K562 (cell line): ENCODE results near the gene NDFIP1. TPM values are rescaled to one million over a fixed set of nuclear protein-coding genes. Genes with fewer than 3 reads are reported as not detected.

Experiments used
- CBX2 ChIP-seq: fragments of 200-600 bp; sonication (generic); IDR thresholded peaks from one replicate; pipeline ENCODE4 v1.6.1; 2012; ENCODE audit warnings: mild to moderate bottlenecking, low read length, inconsistent platforms; ENCODE audit not compliant: insufficient read depth, poor library complexity, severe bottlenecking
- CHD2 ChIP-seq: IDR thresholded peaks from 2 replicates; pipeline ENCODE4 v1.6.1; 2011; ENCODE audit warnings: low read depth, low read length
- EZH2 ChIP-seq: IDR thresholded peaks from 2 replicates; pipeline ENCODE4 v1.6.1; 2012; ENCODE audit warnings: low read depth, mild to moderate bottlenecking, inconsistent platforms, low read length, borderline replicate concordance
- FOXJ2 ChIP-seq: fragments of 200-800 bp; sonication (Bioruptor generic); IDR thresholded peaks from 2 replicates; pipeline ENCODE4 v1.6.1; 2016; ENCODE audit warnings: missing genetic modification characterization, missing compliant biosample characterization
- GABPB2 ChIP-seq: fragments of 250-450 bp; sonication (Bioruptor Pico); conservative IDR thresholded peaks from 2 replicates; pipeline ENCODE4 v1.5.1; 2021; ENCODE audit warnings: mild to moderate bottlenecking
- HNRNPL ChIP-seq: fragments of 200-400 bp; formaldehyde crosslinking; IDR thresholded peaks from 2 replicates; pipeline ENCODE4 v1.6.1; 2017; ENCODE audit warnings: low read depth, mild to moderate bottlenecking, low read length
- MED1 ChIP-seq: sonication (generic); formaldehyde crosslinking; IDR thresholded peaks from 2 replicates; pipeline ENCODE4 v1.8.1; 2023; ENCODE audit warnings: missing genetic modification reagents, borderline replicate concordance
- PHB2 ChIP-seq: fragments of 450-650 bp; IDR thresholded peaks from 2 replicates; pipeline ENCODE4 v1.6.1; 2017; ENCODE audit warnings: low read depth
- RBM15 ChIP-seq: fragments of 200-400 bp; formaldehyde crosslinking; IDR thresholded peaks from 2 replicates; pipeline ENCODE4 v1.6.1; 2018; ENCODE audit warnings: mild to moderate bottlenecking, low read length, moderate library complexity; ENCODE audit not compliant: insufficient read depth
- SAP30 ChIP-seq: fragments of 200-600 bp; sonication (generic); IDR thresholded peaks from 2 replicates; pipeline ENCODE4 v1.6.1; 2012; ENCODE audit warnings: borderline replicate concordance, low read depth, mild to moderate bottlenecking, moderate library complexity, low read length, control low read depth, inconsistent platforms; ENCODE audit not compliant: insufficient read depth, poor library complexity, severe bottlenecking
- SMAD1 ChIP-seq: fragments of 150-350 bp; IDR thresholded peaks from 2 replicates; pipeline ENCODE4 v1.6.1; 2014; ENCODE audit warnings: low read length, low read depth; ENCODE audit not compliant: partially characterized antibody
- SNIP1 ChIP-seq: fragments of 450-650 bp; IDR thresholded peaks from 2 replicates; pipeline ENCODE4 v1.7.1; 2017; ENCODE audit warnings: low read depth, mild to moderate bottlenecking
- STAT5A ChIP-seq: IDR thresholded peaks from 2 replicates; pipeline ENCODE4 v1.6.1; 2012; ENCODE audit warnings: low read length, inconsistent platforms, borderline replicate concordance
- XRCC3 ChIP-seq: fragments of 450-650 bp; IDR thresholded peaks from 2 replicates; pipeline ENCODE4 v1.6.1; 2017; ENCODE audit warnings: mild to moderate bottlenecking, moderate library complexity
- XRCC5 ChIP-seq: fragments of 200-400 bp; formaldehyde crosslinking; IDR thresholded peaks from 2 replicates; pipeline ENCODE4 v1.6.1; 2017; ENCODE audit warnings: low read depth, mild to moderate bottlenecking, low read length
- ZFP30 ChIP-seq: fragments of 250-450 bp; sonication (Bioruptor Pico); IDR thresholded peaks from 2 replicates; pipeline ENCODE4 v1.8.0; 2022; ENCODE audit warnings: moderate library complexity, mild to moderate bottlenecking, inconsistent platforms, borderline replicate concordance
- ZNF778 ChIP-seq: fragments of 450-650 bp; formaldehyde crosslinking; IDR thresholded peaks from 2 replicates; pipeline ENCODE4 v1.4.0; 2020; ENCODE audit warnings: mild to moderate bottlenecking, moderate library complexity
- polyA plus RNA-seq, 8 experiments: library from polyadenylated mRNA; depleted of rRNA in 4 of 8; stranded (reverse) in 5 of 8; unstranded in 3 of 8; fragments of >200 nt; fragmentation: Nextera tagmentation in 2 of 8; fragmentation: Illumina TruSeq in 1 of 8; extraction: Ambion mirVana in 2 of 8; extraction: Trizol in 1 of 8; gene quantifications; 2 replicates each; pipeline versions ENCODE4 v1.2.1 to v1.2.3, GENCODE V29; 2011 to 2014; ENCODE audit warnings: inconsistent platforms in 1 of 8, missing spikeins in 1 of 8
- total RNA-seq, 7 experiments: library from RNA; depleted of rRNA in 6 of 7; stranded (reverse); fragments of >200 nt in 6 of 7; fragmentation: Illumina TruSeq in 2 of 7; extraction: Trizol in 2 of 7; gene quantifications; 2 replicates each; pipeline versions ENCODE4 v1.2.1 to v1.2.3, GENCODE V29; 2011 to 2021; ENCODE audit warnings: low replicate concordance in 1 of 7
- TF ChIP-seq, protein P1 (sequence below): fragments of 450-650 bp; IDR thresholded peaks from one replicate; pipeline ENCODE4 v1.6.1; 2018; ENCODE audit warnings: mild to moderate bottlenecking, moderate library complexity; ENCODE audit not compliant: partially characterized antibody
- TF ChIP-seq, protein P2 (sequence below), 2 experiments: fragments of 250-450 bp in 1 of 2; fragments of 450-650 bp in 1 of 2; sonication (Bioruptor Pico) in 1 of 2; IDR thresholded peaks; 2 replicates each; pipeline versions ENCODE4 v1.6.1 to v1.8.0; 2016 to 2021; ENCODE audit warnings: mild to moderate bottlenecking in 2 of 2, moderate library complexity in 2 of 2, missing compliant biosample characterization in 1 of 2, missing genetic modification characterization in 1 of 2
- TF ChIP-seq, protein P3 (sequence below): fragments of 450-650 bp; IDR thresholded peaks from 2 replicates; pipeline ENCODE4 v1.6.1; 2018; ENCODE audit not compliant: partially characterized antibody
- TF ChIP-seq, protein P4 (sequence below): sonication (generic); formaldehyde crosslinking; IDR thresholded peaks from 2 replicates; pipeline ENCODE4 v1.8.1; 2023; ENCODE audit warnings: mild to moderate bottlenecking, missing genetic modification reagents

The NDFIP1 gene
- total and polyA plus RNA-seq, 9 of the 15 experiments (the other 6 are each of a cell fraction or from before 2014, with no cell fraction given) = 5.3 to 37.5 (median 31.9) TPM

DNA sequence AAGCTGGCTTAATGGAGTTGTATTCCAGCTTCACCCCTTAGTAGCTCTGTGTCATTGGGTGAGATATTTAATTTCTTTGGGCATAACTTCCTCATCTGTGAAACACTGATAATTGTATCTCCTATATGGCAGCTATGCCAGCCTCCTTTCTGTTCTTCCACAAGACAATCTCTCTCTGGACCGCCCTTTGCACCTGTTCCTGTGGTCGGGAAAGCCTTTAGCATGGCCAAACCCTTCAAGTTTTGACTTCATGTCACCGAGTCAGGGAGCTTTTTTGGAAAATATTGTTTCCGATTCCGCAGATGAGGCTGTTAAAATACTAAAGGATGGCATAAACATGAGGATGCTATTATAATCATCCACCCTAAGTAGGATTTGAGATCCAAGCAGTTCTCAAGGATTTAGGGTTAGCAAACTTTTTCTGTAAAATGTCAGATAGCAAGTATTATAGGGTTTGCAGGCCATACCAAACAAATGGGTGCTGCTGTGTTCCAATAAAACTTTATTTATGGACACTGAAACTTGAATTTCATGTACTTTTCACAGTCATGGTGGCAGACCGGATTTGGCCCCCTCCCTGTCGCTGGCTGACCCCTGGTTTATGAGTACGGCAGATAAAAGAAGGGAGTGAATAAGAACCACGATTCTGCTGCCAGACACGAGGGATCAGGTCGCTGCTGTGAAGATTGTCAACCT is 695 bp upstream of the NDFIP1 start (continued):
- TF ChIP-seq ZFP30 (CRISPR knock-in tag) = no peak
- TF ChIP-seq HNRNPL = no peak
- TF ChIP-seq, protein P1, sequence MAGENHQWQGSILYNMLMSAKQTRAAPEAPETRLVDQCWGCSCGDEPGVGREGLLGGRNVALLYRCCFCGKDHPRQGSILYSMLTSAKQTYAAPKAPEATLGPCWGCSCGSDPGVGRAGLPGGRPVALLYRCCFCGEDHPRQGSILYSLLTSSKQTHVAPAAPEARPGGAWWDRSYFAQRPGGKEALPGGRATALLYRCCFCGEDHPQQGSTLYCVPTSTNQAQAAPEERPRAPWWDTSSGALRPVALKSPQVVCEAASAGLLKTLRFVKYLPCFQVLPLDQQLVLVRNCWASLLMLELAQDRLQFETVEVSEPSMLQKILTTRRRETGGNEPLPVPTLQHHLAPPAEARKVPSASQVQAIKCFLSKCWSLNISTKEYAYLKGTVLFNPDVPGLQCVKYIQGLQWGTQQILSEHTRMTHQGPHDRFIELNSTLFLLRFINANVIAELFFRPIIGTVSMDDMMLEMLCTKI = no peak
- TF ChIP-seq STAT5A = no peak
- TF ChIP-seq FOXJ2 (tag) = no peak
- TF ChIP-seq, protein P2, sequence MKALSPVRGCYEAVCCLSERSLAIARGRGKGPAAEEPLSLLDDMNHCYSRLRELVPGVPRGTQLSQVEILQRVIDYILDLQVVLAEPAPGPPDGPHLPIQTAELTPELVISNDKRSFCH (CRISPR knock-in tag; IDR thresholded peaks at IDR 0.05) = no peak
- TF ChIP-seq, protein P2 (tag; IDR thresholded peaks at IDR 0.05) = no peak
- no peak for TF ChIP-seq MED1 (CRISPR knock-in tag)
- TF ChIP-seq PHB2 = no peak
- TF ChIP-seq, protein P3, sequence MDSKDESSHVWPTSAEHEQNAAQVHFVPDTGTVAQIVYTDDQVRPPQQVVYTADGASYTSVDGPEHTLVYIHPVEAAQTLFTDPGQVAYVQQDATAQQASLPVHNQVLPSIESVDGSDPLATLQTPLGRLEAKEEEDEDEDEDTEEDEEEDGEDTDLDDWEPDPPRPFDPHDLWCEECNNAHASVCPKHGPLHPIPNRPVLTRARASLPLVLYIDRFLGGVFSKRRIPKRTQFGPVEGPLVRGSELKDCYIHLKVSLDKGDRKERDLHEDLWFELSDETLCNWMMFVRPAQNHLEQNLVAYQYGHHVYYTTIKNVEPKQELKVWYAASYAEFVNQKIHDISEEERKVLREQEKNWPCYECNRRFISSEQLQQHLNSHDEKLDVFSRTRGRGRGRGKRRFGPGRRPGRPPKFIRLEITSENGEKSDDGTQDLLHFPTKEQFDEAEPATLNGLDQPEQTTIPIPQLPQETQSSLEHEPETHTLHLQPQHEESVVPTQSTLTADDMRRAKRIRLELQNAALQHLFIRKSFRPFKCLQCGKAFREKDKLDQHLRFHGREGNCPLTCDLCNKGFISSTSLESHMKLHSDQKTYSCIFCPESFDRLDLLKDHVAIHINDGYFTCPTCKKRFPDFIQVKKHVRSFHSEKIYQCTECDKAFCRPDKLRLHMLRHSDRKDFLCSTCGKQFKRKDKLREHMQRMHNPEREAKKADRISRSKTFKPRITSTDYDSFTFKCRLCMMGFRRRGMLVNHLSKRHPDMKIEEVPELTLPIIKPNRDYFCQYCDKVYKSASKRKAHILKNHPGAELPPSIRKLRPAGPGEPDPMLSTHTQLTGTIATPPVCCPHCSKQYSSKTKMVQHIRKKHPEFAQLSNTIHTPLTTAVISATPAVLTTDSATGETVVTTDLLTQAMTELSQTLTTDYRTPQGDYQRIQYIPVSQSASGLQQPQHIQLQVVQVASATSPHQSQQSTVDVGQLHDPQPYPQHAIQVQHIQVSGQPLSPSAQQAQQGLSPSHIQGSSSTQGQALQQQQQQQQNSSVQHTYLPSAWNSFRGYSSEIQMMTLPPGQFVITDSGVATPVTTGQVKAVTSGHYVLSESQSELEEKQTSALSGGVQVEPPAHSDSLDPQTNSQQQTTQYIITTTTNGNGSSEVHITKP = no peak
- no peak for TF ChIP-seq RBM15
- TF ChIP-seq GABPB2 (CRISPR knock-in tag) = no peak
- no peak for TF ChIP-seq CHD2
- no peak for TF ChIP-seq ZNF778 (CRISPR knock-in tag)
- TF ChIP-seq, protein P4, sequence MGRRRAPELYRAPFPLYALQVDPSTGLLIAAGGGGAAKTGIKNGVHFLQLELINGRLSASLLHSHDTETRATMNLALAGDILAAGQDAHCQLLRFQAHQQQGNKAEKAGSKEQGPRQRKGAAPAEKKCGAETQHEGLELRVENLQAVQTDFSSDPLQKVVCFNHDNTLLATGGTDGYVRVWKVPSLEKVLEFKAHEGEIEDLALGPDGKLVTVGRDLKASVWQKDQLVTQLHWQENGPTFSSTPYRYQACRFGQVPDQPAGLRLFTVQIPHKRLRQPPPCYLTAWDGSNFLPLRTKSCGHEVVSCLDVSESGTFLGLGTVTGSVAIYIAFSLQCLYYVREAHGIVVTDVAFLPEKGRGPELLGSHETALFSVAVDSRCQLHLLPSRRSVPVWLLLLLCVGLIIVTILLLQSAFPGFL (CRISPR knock-in tag) = 0 out of 2 replicates have a peak, but pooled peaks have one; percentile 17
- no peak for TF ChIP-seq SNIP1
- TF ChIP-seq CBX2 = no peak
- no peak for TF ChIP-seq XRCC3
- TF ChIP-seq SAP30 = no peak
- TF ChIP-seq EZH2 = no peak
- TF ChIP-seq XRCC5 = no peak
- TF ChIP-seq SMAD1 = no peak
